SK-N-SH treated with all-trans-retinoic acid at 6 μM for 48 hours (cell line): ENCODE data around the gene PLXNC1.

Experiments
- ATAC-seq: fragments of 200-7000 bp; cut with Tn5 transposase; 3 replicates; pipeline ENCODE4 v1.9.1; 2020; ENCODE audit warnings: mild to moderate bottlenecking, moderate library complexity
- ARNTL ChIP-seq: fragments of 450-650 bp; formaldehyde crosslinking; IDR thresholded peaks from 2 replicates; pipeline ENCODE4 v1.5.0; 2020; ENCODE audit warnings: low read depth, mild to moderate bottlenecking, moderate library complexity, borderline replicate concordance
- ESRRG ChIP-seq: fragments of 250-450 bp; sonication (Bioruptor Pico); IDR thresholded peaks from 2 replicates; pipeline ENCODE4 v1.6.1; 2021; ENCODE audit warnings: mild to moderate bottlenecking
- GLIS3 ChIP-seq: fragments of 250-450 bp; sonication (Bioruptor Pico); IDR thresholded peaks from 2 replicates; pipeline ENCODE4 v1.5.0; 2020; ENCODE audit warnings: mild to moderate bottlenecking, moderate library complexity
- ISL1 ChIP-seq: fragments of 250-450 bp; sonication (Bioruptor Pico); IDR thresholded peaks from 2 replicates; pipeline ENCODE4 v2.1.2; 2022; ENCODE audit warnings: mild to moderate bottlenecking, moderate library complexity
- OSR1 ChIP-seq: fragments of 250-450 bp; sonication (Bioruptor Pico); IDR thresholded peaks from 2 replicates; pipeline ENCODE4 v1.8.0; 2022; ENCODE audit warnings: moderate library complexity, mild to moderate bottlenecking, inconsistent platforms
- PPARA ChIP-seq: fragments of 250-450 bp; sonication (Bioruptor Pico); IDR thresholded peaks from 2 replicates; pipeline ENCODE4 v1.5.0; 2020; ENCODE audit warnings: mild to moderate bottlenecking, borderline replicate concordance
- RARB ChIP-seq: fragments of 250-450 bp; sonication (Bioruptor Pico); IDR thresholded peaks from 2 replicates; pipeline ENCODE4 v1.8.0; 2021; ENCODE audit warnings: mild to moderate bottlenecking, moderate library complexity
- SNAI2 ChIP-seq: fragments of 250-450 bp; sonication (Bioruptor Pico); IDR thresholded peaks from 2 replicates; pipeline ENCODE4 v1.5.0; 2020; ENCODE audit warnings: mild to moderate bottlenecking, moderate library complexity
- TOX ChIP-seq: fragments of 250-450 bp; sonication (Bioruptor Pico); IDR thresholded peaks from 2 replicates; pipeline ENCODE4 v1.8.0; 2021; ENCODE audit warnings: mild to moderate bottlenecking, moderate library complexity, borderline replicate concordance
- ZC3H10 ChIP-seq: fragments of 250-450 bp; sonication (Bioruptor Pico); IDR thresholded peaks from 2 replicates; pipeline ENCODE4 v1.5.1; 2021; ENCODE audit warnings: mild to moderate bottlenecking, moderate library complexity
- ZFP3 ChIP-seq: fragments of 250-450 bp; sonication (Bioruptor Pico); IDR thresholded peaks from 2 replicates; pipeline ENCODE4 v1.5.0; 2020; ENCODE audit warnings: mild to moderate bottlenecking, moderate library complexity
- ZFP30 ChIP-seq: fragments of 450-650 bp; formaldehyde crosslinking; IDR thresholded peaks from 2 replicates; pipeline ENCODE4 v1.5.0; 2022; ENCODE audit warnings: mild to moderate bottlenecking, moderate library complexity
- ZNF565 ChIP-seq: fragments of 450-650 bp; formaldehyde crosslinking; conservative IDR thresholded peaks from 2 replicates; pipeline ENCODE4 v1.5.0; 2020; ENCODE audit warnings: low read depth, mild to moderate bottlenecking, moderate library complexity
- ZNF70 ChIP-seq: fragments of 450-650 bp; formaldehyde crosslinking; IDR thresholded peaks from 2 replicates; pipeline ENCODE4 v1.5.0; 2020; ENCODE audit warnings: mild to moderate bottlenecking, moderate library complexity
- TF ChIP-seq, protein P1 (sequence below): fragments of 250-450 bp; sonication (Bioruptor Pico); IDR thresholded peaks from 2 replicates; pipeline ENCODE4 v1.8.0; 2020; ENCODE audit warnings: mild to moderate bottlenecking, moderate library complexity, borderline replicate concordance
- TF ChIP-seq, protein P2 (sequence below): fragments of 250-450 bp; sonication (Bioruptor Pico); IDR thresholded peaks from 2 replicates; pipeline ENCODE4 v1.5.0; 2020; ENCODE audit warnings: mild to moderate bottlenecking, moderate library complexity
- TF ChIP-seq, protein P3 (sequence below): fragments of 250-450 bp; sonication (Bioruptor Pico); IDR thresholded peaks from 2 replicates; pipeline ENCODE4 v1.5.1; 2021; ENCODE audit warnings: mild to moderate bottlenecking, moderate library complexity

The PLXNC1 gene

DNA sequence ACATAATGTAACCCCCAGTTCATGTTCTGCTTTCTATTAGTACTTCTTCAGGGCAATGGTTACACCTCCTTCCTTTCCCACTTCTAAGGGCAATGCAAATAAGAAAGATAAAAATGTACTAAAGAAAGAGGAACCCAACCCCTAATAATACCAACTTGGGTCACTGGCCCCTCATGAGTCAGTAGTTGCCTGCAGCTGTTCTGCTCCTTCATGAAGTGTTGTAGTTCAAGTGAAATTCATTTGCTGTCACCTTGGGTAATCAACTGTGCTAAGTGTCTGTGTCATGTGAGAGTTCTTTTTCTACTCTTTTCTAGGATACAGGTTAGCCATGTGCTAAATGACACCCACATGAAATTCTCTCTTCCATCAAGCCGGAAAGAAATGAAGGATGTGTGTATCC lies 91.8 kb downstream of the PLXNC1 start (continued):
- TF ChIP-seq, protein P1, sequence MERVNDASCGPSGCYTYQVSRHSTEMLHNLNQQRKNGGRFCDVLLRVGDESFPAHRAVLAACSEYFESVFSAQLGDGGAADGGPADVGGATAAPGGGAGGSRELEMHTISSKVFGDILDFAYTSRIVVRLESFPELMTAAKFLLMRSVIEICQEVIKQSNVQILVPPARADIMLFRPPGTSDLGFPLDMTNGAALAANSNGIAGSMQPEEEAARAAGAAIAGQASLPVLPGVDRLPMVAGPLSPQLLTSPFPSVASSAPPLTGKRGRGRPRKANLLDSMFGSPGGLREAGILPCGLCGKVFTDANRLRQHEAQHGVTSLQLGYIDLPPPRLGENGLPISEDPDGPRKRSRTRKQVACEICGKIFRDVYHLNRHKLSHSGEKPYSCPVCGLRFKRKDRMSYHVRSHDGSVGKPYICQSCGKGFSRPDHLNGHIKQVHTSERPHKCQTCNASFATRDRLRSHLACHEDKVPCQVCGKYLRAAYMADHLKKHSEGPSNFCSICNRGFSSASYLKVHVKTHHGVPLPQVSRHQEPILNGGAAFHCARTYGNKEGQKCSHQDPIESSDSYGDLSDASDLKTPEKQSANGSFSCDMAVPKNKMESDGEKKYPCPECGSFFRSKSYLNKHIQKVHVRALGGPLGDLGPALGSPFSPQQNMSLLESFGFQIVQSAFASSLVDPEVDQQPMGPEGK (CRISPR knock-in tag): no peak

DNA sequence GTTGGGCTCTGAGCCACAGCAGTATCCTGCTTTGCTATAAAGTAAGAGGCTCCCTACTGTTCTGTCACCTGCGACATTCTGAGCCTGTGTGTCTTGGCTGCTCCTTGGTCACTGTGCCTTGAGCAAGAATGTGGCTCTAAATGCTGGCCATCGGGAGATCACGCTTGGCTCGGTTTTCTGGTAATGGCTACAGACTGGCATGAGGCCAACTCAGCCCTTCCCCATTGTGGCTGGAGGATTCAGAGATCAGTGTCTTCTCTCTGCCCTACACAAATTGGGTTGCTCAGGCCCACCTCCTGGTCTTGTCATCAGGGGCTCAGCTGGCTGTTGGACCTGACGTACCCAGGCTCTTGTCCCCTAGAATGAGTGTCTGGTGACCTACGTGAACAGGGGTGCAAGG lies 94.5 kb downstream of the PLXNC1 start:
- TF ChIP-seq ZNF565 (CRISPR knock-in tag) (no peak), ZC3H10 (CRISPR knock-in tag) (no peak), PPARA (no peak), ZFP30 (no peak), ZFP3 (CRISPR knock-in tag) (no peak), TOX (CRISPR knock-in tag) (no peak), ZNF70 (CRISPR knock-in tag) (no peak), RARB (CRISPR knock-in tag) (no peak), OSR1 (no peak)
- TF ChIP-seq, protein P2, sequence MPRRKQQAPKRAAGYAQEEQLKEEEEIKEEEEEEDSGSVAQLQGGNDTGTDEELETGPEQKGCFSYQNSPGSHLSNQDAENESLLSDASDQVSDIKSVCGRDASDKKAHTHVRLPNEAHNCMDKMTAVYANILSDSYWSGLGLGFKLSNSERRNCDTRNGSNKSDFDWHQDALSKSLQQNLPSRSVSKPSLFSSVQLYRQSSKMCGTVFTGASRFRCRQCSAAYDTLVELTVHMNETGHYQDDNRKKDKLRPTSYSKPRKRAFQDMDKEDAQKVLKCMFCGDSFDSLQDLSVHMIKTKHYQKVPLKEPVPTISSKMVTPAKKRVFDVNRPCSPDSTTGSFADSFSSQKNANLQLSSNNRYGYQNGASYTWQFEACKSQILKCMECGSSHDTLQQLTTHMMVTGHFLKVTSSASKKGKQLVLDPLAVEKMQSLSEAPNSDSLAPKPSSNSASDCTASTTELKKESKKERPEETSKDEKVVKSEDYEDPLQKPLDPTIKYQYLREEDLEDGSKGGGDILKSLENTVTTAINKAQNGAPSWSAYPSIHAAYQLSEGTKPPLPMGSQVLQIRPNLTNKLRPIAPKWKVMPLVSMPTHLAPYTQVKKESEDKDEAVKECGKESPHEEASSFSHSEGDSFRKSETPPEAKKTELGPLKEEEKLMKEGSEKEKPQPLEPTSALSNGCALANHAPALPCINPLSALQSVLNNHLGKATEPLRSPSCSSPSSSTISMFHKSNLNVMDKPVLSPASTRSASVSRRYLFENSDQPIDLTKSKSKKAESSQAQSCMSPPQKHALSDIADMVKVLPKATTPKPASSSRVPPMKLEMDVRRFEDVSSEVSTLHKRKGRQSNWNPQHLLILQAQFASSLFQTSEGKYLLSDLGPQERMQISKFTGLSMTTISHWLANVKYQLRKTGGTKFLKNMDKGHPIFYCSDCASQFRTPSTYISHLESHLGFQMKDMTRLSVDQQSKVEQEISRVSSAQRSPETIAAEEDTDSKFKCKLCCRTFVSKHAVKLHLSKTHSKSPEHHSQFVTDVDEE (CRISPR knock-in tag): no peak
- TF ChIP-seq, protein P1 (CRISPR knock-in tag): no peak
- ATAC-seq: no peak

DNA sequence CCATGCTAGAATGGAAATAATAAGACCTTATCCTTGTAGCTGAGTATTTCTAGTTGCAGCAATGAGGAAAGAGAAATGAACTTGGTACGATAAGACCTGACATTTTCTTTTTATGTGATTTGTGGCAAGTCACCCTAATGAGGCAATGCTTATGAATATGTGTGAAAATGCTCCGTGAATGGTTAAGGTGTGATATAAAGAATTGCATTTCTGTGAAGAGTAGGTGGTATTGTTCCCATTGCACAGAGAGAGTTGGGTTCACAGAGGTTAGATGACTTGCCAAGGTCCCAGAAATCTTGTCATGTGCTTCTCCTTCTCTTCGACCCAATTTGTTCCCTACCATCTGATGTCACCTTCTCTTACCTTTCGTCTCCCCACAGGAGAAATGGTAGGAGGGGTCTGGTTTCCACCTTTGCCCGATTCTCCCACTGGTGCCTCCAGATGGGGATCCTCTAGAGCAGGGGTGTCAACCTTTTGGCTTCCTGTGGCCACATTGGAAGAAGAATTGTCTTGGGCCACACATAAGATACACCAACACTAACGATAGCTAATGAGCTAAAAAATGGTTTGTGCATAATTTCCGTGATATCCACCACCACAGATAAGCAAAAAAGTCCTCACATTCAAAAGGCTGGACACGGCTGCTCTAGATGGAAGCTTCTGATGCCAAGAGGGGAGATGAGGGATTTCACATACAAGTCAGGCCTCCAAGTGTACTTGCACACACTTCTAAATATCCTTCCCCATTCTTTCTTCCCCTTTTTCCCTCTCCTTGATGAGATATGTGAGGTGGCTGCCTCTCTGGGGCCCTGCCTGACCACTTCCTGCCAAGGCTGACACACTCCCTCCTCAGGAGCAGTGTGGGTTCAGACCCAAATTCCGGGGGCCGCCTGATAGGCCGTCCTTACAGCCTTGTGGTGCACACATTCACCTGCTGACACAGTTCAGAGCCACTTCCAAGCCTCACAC lies 96.1 kb downstream of the PLXNC1 start:
- TF ChIP-seq ZC3H10 (CRISPR knock-in tag) (no peak), TOX (CRISPR knock-in tag) (no peak), OSR1 (no peak), ZFP30 (no peak), SNAI2 (CRISPR knock-in tag) (no peak), ZNF565 (CRISPR knock-in tag) (no peak), ARNTL (CRISPR knock-in tag) (no peak), ESRRG (CRISPR knock-in tag) (no peak), ISL1 (CRISPR knock-in tag) (no peak), ZFP3 (CRISPR knock-in tag) (no peak), GLIS3 (CRISPR knock-in tag) (no peak)
- TF ChIP-seq, protein P2 (CRISPR knock-in tag): no peak
- TF ChIP-seq, protein P3, sequence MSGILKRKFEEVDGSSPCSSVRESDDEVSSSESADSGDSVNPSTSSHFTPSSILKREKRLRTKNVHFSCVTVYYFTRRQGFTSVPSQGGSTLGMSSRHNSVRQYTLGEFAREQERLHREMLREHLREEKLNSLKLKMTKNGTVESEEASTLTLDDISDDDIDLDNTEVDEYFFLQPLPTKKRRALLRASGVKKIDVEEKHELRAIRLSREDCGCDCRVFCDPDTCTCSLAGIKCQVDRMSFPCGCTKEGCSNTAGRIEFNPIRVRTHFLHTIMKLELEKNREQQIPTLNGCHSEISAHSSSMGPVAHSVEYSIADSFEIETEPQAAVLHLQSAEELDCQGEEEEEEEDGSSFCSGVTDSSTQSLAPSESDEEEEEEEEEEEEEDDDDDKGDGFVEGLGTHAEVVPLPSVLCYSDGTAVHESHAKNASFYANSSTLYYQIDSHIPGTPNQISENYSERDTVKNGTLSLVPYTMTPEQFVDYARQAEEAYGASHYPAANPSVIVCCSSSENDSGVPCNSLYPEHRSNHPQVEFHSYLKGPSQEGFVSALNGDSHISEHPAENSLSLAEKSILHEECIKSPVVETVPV: no peak
- ATAC-seq: no peak
